Measurements from ENCODE around the gene NRG4. TPM values are rescaled to one million over a fixed set of nuclear protein-coding genes. Genes with fewer than 3 reads are reported as not detected.

Gene NRG4
- total and polyA plus RNA-seq, 9 of the 15 experiments (the other 6 are each of a cell fraction or from before 2014, with no cell fraction given): 0.33 to 2.5 (median 0.76) TPM

GRCh38 chr15:75928680-75929608 is 83.3 kb downstream of the NRG4 start:
- intact Hi-C loops (cut with micrococcal nuclease): loop anchor here (1.0 to 10.0 kb wide), 3 partner anchors 119 to 244 kb away; no protein-coding TSS in a partner anchor
- BruUV-seq (replicated peaks): no TSS peak
- H3K36me3 ChIP-seq (ENCODE audit: control insufficient read depth, insufficient read depth, low read length): peaks cover 87% of the 10 kb centered on the region
- H3K9me1 ChIP-seq (ENCODE audit: control insufficient read depth, insufficient read depth, low read length): no peaks in the 10 kb centered on the region
- no peak overlapping the region for H2AFZ ChIP-seq (ENCODE audit: low read depth, low read length)
- 0 out of 3 replicates have a peak, but pooled peaks cover 6% of the 10 kb centered on the region for H3K79me2 ChIP-seq (ENCODE audit: control insufficient read depth, insufficient read depth, low read length)
- no peaks in the 10 kb centered on the region for H3K9me3 ChIP-seq (replicated peaks; ENCODE audit: control insufficient read depth, insufficient read depth, low read depth, low read length)
- FAIRE-seq (peak; percentile 79), ATAC-seq (peak; percentile 95), DNase-seq (ENCODE audit: extremely low read depth in 1 of 4, low spot score in 3 of 4) (peak; percentile 28 to 70 (median 38))
- ChIA-PET POLR2A (interaction anchor here (0.6 to 1.1 kb wide), 5 partner anchors 10 to 283 kb away, joined by 3 to 4 read pairs (median 3); no protein-coding TSS in a partner anchor), CTCF (ENCODE audit: low intra/inter-chr PET ratio) (interaction anchor here (0.6 to 2.1 kb wide), 7 partner anchors 107 to 222 kb away, joined by 3 to 14 read pairs (median 3); no protein-coding TSS in a partner anchor)
- 60% methylated on average over 8 of the region's 9 CpGs for WGBS (ENCODE audit: insufficient coverage, low coverage, missing lambda C conversion rate)
- H3K4me1 ChIP-seq (replicated peaks in 1 of 2; ENCODE audit: control insufficient read depth in 2 of 2, insufficient read depth in 2 of 2, low read length in 2 of 2): peaks cover 0 to 15% of the 10 kb centered on the region in 2 experiments; a peak in 2 of 5 replicates
- H3K27me3 ChIP-seq (ENCODE audit: control insufficient read depth in 2 of 2, insufficient read depth in 2 of 2, low read length in 2 of 2): no peaks in the 10 kb centered on the region
- no peak overlapping the region for H3K9ac ChIP-seq (ENCODE audit: insufficient read depth in 1 of 2, low read depth in 2 of 2, low read length in 2 of 2)
- in situ Hi-C loops (cut with MboI): loop anchor here (5.0 kb wide), 1 partner anchor 242 kb away; no protein-coding TSS in a partner anchor
- H3K27ac ChIP-seq (ENCODE audit: extremely low read depth, low read depth, low read length): no peak overlapping the region
- no peak overlapping the region for H3K4me2 ChIP-seq (ENCODE audit: insufficient read depth, low read length)
- H4K20me1 ChIP-seq (replicated peaks; ENCODE audit: control insufficient read depth, insufficient read depth, low read length): peaks cover 1% of the 10 kb centered on the region; the same call in 1 of the 2 replicates
- H3K4me3 ChIP-seq: no peak overlapping the region
- TF ChIP-seq STAT6 (CRISPR knock-in tag; IDR thresholded peaks at IDR 0.05) (no peak), CHD7 (IDR thresholded peaks at IDR 0.05; ENCODE audit: low read depth, low read length) (no peak), POLR2AphosphoS2 (IDR thresholded peaks at IDR 0.05; ENCODE audit: low read length) (no peak), ZFX (CRISPR knock-in tag; IDR thresholded peaks at IDR 0.05) (no peak), ZZZ3 (IDR thresholded peaks at IDR 0.05) (no peak), KHSRP (IDR thresholded peaks at IDR 0.05) (no peak)
